ENCODE data around the gene AP1G2.

AP1G2 gene

GRCh38 chr14:23577710-23578392 is 10.3 kb upstream of the AP1G2 start:
- DNase-seq: no peak

GRCh38 chr14:23577004-23577681 is 9.6 kb upstream of the AP1G2 start:
- peaks cover 8 to 82% of the 10 kb centered on the region in 2 donors for H3K27me3 ChIP-seq

More at GRCh38 chr14:23577710-23578392, 10.3 kb upstream of the AP1G2 start:
- Histone ChIP-seq H3K27me3 (peaks cover 8 to 83% of the 10 kb centered on the region in 2 donors), H3K4me3 (peak overlapping the region in 1 of 2 donors; percentile 40), H3K9me3 (no peaks in the 10 kb centered on the region), H3K36me3 (no peaks in the 10 kb centered on the region), H3K27ac (no peak overlapping the region), H3K4me1 (peaks cover 0 to 24% (median 16%) of the 10 kb centered on the region in 4 donors)
- TF ChIP-seq CTCF (IDR thresholded peaks at IDR 0.05): no peak
- intact Hi-C loops (cut with DNase I; ENCODE audit: low total_unique reads): no loop called here

GRCh38 chr14:23573384-23574015 is 5.9 kb upstream of the AP1G2 start:
- Histone ChIP-seq H3K36me3 (no peaks in the 10 kb centered on the region), H3K27me3 (peaks cover 8 to 77% of the 10 kb centered on the region in 2 donors), H3K27ac (no peak overlapping the region), H3K4me3 (no peak overlapping the region), H3K4me1 (peaks cover 0 to 21% (median 15%) of the 10 kb centered on the region in 4 donors), H3K9me3 (no peaks in the 10 kb centered on the region)
- TF ChIP-seq CTCF (IDR thresholded peaks at IDR 0.05): no peak
- intact Hi-C loops (cut with DNase I; ENCODE audit: low total_unique reads): no loop called here
- DNase-seq: no peak

More at GRCh38 chr14:23577004-23577681, 9.6 kb upstream of the AP1G2 start:
- TF ChIP-seq CTCF (IDR thresholded peaks at IDR 0.05): no peak
- Histone ChIP-seq H3K4me3 (peak overlapping the region in 1 of 2 donors; percentile 40), H3K9me3 (no peaks in the 10 kb centered on the region), H3K36me3 (no peaks in the 10 kb centered on the region), H3K4me1 (peaks cover 0 to 24% (median 16%) of the 10 kb centered on the region in 4 donors), H3K27ac (no peak overlapping the region)
- intact Hi-C loops (cut with DNase I; ENCODE audit: low total_unique reads): no loop called here
- DNase-seq: no peak

GRCh38 chr14:23572836-23573235 is 5.2 kb upstream of the AP1G2 start:
- Histone ChIP-seq H3K9me3 (no peaks in the 10 kb centered on the region), H3K27me3 (peaks cover 8 to 71% of the 10 kb centered on the region in 2 donors), H3K4me1 (peaks cover 0 to 23% (median 14%) of the 10 kb centered on the region in 4 donors), H3K27ac (no peak overlapping the region), H3K4me3 (no peak overlapping the region), H3K36me3 (no peaks in the 10 kb centered on the region)
- TF ChIP-seq CTCF (IDR thresholded peaks at IDR 0.05): no peak
- intact Hi-C loops (cut with DNase I; ENCODE audit: low total_unique reads): no loop called here
- no peak for DNase-seq

GRCh38 chr14:23572524-23572828 is 4.9 kb upstream of the AP1G2 start:
- TF ChIP-seq CTCF (IDR thresholded peaks at IDR 0.05): no peak
- H3K36me3 ChIP-seq: no peaks in the 10 kb centered on the region
- no peak for DNase-seq
- intact Hi-C loops (cut with DNase I; ENCODE audit: low total_unique reads): no loop called here
- peaks cover 6 to 67% of the 10 kb centered on the region in 2 donors for H3K27me3 ChIP-seq
- no peaks in the 10 kb centered on the region for H3K9me3 ChIP-seq
- no peak overlapping the region for H3K27ac ChIP-seq
- no peak overlapping the region for H3K4me3 ChIP-seq
- H3K4me1 ChIP-seq: peaks cover 0 to 22% (median 13%) of the 10 kb centered on the region in 4 donors

All from tibial artery (tissue), 4 donors.